WTC11 (cell line): ENCODE results near the gene CSTF1.
"Not testable (repeated sequence)": the region's sequence is repeated elsewhere in the genome, so short reads cannot be mapped to it uniquely, and the experiment has no call there.

Source experiments
- CREM ChIP-seq: sonication (generic); formaldehyde crosslinking; IDR thresholded peaks from 2 replicates; pipeline ENCODE4 v1.8.1; 2022; ENCODE audit warnings: mild to moderate bottlenecking, missing genetic modification reagents, moderate library complexity
- FOXJ3 ChIP-seq: sonication (generic); formaldehyde crosslinking; IDR thresholded peaks from 2 replicates; pipeline ENCODE4 v1.9.0; 2021; ENCODE audit warnings: missing genetic modification reagents, mild to moderate bottlenecking, borderline replicate concordance
- OVOL2 ChIP-seq: fragments of 250-450 bp; sonication (Bioruptor Pico); IDR thresholded peaks from 2 replicates; pipeline ENCODE4 v1.9.0; 2021; ENCODE audit warnings: mild to moderate bottlenecking, borderline replicate concordance
- TF ChIP-seq, protein P1 (sequence below): fragments of 200-600 bp; IDR thresholded peaks from 2 replicates; pipeline ENCODE4 v1.8.0; 2022; ENCODE audit warnings: antibody characterized with exemption
- TF ChIP-seq, protein P2 (sequence below): sonication (generic); formaldehyde crosslinking; IDR thresholded peaks from 2 replicates; pipeline ENCODE4 v1.8.1; 2022; ENCODE audit warnings: mild to moderate bottlenecking, moderate library complexity, missing genetic modification reagents
- TF ChIP-seq, protein P3 (sequence below): sonication (generic); formaldehyde crosslinking; IDR thresholded peaks from 2 replicates; pipeline ENCODE4 v1.8.0; 2022; ENCODE audit warnings: mild to moderate bottlenecking, missing genetic modification reagents

DNA sequence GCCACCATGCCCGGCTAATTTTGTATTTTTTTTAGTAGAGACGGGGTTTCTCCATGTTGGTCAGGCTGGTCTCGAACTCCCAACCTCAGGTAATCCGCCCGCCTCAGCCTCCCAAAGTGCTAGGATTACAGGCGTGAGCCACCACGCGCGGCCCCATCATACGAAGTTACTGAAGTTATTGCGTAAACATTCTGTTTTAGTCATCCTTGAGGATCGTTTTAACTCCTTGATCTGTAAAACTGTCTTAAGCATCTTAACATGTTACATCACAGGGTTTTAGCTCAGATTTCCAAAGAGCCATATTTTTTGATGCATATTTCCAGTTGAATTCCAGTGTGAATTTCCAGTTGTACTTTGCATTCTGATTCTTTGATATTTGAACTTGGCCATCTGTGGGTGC lies 12.9 kb downstream of the CSTF1 start:
- not testable (repeated sequence) for TF ChIP-seq FOXJ3, OVOL2, CREM (CRISPR knock-in tag)
- TF ChIP-seq, protein P1, sequence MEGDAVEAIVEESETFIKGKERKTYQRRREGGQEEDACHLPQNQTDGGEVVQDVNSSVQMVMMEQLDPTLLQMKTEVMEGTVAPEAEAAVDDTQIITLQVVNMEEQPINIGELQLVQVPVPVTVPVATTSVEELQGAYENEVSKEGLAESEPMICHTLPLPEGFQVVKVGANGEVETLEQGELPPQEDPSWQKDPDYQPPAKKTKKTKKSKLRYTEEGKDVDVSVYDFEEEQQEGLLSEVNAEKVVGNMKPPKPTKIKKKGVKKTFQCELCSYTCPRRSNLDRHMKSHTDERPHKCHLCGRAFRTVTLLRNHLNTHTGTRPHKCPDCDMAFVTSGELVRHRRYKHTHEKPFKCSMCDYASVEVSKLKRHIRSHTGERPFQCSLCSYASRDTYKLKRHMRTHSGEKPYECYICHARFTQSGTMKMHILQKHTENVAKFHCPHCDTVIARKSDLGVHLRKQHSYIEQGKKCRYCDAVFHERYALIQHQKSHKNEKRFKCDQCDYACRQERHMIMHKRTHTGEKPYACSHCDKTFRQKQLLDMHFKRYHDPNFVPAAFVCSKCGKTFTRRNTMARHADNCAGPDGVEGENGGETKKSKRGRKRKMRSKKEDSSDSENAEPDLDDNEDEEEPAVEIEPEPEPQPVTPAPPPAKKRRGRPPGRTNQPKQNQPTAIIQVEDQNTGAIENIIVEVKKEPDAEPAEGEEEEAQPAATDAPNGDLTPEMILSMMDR, result not testable (repeated sequence)
- TF ChIP-seq, protein P2, sequence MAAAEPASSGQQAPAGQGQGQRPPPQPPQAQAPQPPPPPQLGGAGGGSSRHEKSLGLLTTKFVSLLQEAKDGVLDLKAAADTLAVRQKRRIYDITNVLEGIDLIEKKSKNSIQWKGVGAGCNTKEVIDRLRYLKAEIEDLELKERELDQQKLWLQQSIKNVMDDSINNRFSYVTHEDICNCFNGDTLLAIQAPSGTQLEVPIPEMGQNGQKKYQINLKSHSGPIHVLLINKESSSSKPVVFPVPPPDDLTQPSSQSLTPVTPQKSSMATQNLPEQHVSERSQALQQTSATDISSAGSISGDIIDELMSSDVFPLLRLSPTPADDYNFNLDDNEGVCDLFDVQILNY (CRISPR knock-in tag), result not testable (repeated sequence)
- TF ChIP-seq, protein P3, sequence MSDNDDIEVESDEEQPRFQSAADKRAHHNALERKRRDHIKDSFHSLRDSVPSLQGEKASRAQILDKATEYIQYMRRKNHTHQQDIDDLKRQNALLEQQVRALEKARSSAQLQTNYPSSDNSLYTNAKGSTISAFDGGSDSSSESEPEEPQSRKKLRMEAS (CRISPR knock-in tag), result not testable (repeated sequence)
